M059J (cell line): ENCODE results near the gene ADAM30. TPM values are rescaled to one million over a fixed set of nuclear protein-coding genes. Genes with fewer than 3 reads are reported as not detected.

Experiments used
- DNase-seq: peaks from one replicate; pipeline ENCODE4 v3.0.0-alpha.2; 2012; ENCODE audit warnings: low read depth
- total RNA-seq: library from RNA; depleted of rRNA; stranded (reverse); fragments of >200 nt; shearing (Covaris generic); gene quantifications from 2 replicates; pipeline ENCODE4 v1.2.3, GENCODE V29; 2014

ADAM30 gene
- total RNA-seq, 1 experiment from 2014 or later: not detected

DNA sequence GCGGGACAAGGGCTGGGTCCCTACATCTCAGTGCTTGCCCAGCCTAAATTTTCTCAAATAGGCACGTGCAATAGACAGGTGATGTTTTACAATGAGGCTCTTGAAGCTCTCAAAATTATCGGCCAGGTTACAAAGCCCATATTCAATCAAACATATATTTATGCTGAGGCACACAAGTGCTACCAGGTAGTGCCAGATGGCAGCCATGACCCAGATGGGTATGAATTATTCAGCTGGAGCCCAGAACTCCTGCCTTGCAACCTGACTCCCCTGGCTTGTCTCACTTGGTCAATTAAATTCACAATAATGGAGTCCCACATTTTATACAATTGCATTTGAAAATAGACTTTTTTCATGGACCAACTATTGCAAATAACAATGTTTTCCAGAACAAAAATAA lies 12.3 kb upstream of the ADAM30 start:
- no peak for DNase-seq

DNA sequence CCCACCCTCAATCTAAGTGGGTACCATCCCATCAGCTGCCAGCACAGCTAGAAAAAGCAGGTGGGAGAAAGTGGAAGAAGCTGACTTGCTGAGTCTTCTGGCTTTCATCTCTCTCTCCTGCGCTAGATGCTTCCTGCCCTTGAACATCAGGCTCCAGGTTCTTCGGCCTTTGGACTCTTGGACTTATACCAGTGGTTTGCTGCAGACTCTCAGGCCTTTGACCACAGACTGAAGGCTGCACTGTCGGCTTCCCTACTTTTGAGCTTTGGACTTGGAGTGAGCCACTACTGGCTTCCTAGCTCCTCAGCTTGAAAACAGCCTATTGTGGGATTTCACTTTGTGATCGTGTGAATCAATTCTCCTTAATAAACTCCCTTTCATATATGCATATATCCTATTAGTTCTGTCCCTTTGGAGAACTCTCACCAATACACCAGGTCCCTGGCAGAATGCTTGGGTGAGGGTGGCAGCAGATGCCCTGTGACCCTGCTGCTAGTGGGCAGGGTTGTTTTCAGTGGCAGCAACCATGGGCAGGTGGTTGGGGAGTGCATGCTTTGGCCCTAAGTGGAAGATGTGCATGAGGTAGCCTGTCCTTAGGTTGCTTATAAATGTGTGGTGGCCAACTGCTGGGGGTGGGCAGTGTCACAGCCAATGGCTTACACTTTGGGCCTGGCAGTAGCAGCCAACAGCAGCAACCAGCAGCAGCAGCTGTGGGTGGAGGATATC lies 10.8 kb upstream of the ADAM30 start:
- no peak for DNase-seq

DNA sequence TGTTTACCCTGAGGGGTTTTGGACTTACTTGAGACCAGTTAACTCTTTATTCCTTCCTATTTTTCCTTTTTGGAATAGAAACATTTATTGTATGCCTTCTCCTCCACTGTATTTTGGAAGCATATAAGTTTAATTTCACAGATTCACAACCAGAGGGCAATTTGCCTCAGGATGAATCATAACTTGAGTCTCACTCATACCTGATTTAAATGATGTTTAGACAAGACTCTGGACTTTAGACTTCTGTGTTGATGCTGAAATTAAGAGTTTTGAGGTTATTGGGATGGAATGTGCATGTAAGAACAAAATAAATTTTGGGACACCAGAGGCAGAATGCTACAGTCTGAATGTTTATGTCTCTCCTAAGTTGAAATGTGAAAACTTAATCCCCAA lies 7.1 kb upstream of the ADAM30 start:
- peak; percentile 22 for DNase-seq

DNA sequence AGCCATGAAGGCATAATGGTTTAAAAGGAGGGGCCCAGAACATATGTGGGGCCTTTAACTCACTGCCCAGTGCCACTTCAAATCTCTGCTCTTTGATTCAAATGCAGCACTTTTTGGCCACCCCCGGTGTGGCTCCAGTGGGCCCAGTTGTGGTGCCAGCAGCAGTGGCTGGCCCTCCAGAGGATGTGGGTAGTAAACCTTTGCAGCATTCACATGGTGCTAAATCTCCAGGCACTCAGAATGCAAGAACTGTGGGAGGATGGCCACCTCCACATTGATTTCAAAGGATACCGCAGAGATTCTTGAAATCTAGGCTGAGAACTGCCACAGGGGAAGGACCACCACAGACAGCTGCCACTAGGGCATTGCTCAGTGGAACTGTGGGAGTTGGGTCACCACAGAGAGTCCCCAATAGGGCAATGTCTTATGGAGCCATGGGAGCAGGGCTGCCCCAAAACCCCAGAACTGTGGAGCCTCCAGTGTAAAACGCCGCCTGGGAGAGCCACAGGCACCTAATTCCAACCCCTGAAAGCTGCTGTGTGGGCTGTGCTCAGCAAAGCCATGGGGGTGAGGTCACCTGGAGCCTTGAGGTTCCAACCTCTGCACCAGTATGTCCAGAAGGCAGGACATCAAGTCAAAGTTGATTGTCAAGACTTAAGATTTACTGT lies 6.6 kb upstream of the ADAM30 start:
- no peak for DNase-seq

DNA sequence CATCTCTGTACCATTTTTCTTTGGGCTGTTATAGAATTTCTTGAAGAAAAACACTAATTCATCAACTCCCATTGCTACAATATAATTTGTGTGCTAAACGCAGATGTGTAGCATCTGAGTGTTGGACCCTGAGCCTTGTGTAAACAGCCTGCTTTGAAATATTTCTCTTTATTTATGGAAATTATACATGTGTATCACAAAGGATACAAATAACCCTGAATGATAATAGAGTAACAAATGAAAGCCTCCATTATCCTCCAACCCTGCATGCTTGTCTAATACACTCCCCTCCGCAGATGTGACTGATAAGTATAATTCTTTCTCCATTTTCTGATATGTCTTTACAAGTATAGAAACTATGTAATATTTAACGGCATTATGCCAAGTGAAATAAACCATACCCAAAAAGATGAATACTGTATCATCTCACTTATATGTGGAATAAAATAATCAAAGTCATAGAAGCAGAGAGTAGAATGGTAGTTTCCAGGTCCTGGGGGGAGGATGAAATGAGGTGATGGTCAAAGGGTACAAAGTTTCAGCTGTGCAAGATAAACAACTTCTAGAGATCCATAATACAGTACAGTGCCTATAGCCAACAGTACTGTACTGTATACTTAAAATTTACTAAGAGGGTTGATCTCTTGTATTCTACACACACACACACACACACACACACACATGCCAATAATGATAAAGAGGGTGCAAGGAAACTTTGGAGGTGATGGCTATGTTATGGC lies 2.8 kb upstream of the ADAM30 start:
- no peak for DNase-seq

DNA sequence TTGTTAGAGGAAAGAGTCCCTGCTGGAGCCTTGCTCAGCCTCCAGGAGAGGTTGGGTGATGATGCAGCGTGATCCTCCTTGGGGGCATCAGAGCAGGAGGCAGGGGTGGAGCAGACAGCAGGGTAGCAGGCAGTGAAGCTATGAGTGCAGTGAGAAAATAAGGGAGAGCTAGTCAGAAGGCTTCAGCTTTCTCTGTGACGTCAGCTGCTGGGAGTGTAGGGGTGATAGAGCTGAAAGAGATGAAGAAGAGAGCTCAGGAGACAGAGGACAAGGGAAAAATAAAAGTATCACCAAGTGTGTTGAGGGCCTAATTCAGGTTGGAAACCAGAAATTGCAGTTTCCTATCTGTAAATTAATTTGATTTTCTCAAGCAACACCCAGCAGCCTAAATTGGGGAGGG lies 2.2 kb upstream of the ADAM30 start:
- DNase-seq: no peak

DNA sequence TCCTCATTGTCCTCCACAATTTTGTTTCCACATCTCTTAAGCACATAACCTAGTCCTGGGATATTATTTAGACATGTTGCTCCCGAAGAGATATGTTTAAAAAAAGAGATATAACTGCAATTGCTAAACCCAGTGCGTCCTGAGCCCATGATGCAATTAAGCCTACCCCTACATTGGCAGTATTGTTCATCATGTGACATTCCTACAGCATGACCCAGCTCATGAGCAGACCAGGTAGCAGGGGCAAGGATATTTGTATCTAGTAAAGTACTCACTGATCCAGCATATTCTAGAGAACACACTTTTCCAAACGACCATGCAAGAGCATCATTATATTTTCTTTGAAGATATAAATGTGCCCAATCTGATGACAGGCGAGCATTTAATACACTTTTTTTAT lies 1.2 kb downstream of the ADAM30 start:
- DNase-seq: no peak

DNA sequence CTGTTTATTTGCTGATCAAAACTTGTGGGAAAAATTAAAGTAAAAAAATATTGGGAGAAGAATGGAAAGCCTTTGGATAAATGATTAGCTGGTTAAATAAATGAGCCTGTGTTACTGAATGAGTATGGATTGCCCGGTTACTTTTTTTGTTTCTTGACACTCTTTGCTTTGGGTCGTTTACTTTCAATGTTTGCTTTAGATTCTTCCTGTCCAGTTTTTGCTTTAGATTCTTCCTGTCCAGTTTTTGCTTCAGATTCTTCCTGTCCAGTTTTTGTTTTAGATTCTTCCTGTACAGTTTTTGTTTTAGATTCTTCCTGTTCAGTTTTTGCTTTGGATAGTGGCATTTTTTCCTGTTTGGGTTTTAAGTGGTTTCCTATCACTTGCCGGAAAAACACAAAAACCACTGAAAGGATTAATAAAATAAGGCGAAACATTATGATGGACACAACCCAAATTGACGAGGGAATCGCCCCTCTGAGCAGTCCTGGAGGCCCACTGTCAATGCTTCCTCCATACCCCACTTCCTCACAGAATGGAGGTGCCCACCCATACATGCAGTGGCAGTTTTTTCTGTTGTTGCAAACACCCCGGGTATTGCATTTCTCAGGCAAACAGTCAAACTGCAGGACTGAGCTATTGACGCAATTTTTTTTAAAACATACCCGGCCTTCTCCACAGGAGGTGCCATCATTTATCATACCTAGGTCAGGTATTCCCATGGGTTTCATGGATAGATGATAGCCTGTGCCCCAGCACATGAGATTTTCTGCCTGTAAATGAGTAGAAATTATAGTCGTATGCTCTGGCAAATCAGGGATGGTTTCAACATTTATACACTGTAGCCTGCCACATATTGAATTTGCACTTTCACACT lies 2.3 kb downstream of the ADAM30 start:
- no peak for DNase-seq

DNA sequence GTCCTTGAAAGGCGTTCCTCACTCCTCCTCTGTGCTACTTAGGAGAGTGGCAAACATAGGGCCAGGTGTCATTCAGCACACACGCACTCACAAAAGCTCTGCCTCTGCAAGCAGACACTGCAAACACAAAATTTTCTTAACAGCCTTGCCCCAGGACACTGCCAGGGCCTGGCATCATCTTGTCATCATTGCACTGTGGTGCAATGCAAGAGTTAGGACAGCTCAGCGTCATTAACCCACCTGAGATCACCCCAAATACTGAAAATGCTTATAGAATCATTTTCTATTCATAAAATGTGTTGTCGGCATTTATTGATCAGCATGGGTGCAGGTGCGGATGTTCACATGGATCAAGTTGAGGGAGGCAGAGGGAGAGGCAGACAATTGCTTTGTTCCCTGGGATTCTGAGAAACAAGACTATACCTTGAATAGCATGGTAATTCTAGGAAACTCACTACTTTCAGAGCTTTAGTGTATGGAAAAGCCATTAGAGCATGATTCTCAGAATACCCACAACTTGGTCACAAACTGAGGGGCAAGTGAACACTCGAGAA lies 3.0 kb downstream of the ADAM30 start:
- DNase-seq: no peak

DNA sequence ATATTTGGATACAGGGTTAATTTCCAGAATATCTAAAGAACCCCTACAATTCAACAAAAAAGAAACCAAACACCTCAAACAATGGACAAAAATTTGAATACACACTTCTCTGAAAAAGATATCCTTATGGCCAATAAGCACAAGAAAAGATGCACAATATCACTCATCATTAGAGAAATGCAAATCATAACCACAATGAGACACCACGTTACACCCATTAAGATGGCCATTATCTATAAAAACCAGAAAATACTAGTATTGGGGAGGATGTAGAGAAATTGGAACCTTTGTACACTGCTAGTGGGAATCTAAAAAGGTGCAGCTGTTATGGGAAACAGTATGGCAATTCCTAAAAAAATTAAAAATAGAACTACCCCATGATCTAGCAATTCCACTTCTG lies 4.9 kb downstream of the ADAM30 start:
- DNase-seq: no peak

DNA sequence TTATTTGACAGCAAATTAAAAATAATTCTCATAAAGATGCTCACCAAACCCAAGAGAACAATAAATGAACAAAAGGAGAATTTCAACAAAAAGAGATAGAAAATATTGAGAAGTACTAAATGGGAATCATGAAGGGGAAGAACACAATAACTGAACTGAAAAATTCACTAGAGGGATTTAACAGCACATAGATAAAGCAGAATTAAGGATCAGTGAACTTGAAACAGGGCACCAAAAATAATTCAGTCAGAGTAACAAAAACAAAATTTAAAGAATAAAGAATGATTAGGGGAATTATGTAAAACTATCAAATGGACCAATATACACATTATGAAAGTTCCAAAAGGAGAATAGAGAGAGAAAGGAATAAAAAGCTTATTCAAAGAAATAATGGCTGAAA lies 7.8 kb downstream of the ADAM30 start:
- DNase-seq: no peak

DNA sequence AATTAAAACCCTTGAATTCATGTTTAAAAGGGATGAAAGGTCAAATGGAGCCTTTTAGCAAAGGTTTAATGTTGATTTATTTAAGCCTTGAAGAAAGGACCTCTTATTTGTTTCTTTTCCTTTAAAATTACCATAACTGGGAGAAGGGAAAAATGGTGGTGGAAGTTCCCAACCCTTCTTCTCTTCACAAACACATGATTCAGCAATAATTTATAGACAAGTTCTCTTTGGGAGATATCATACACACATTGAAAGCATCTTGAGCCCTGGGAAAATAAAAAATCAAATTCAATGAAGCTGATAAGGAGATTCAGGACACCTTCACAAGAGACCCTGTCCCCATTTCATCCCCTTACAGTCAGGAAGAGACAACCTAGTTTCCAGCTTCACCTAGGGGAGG lies 8.9 kb downstream of the ADAM30 start:
- no peak for DNase-seq

DNA sequence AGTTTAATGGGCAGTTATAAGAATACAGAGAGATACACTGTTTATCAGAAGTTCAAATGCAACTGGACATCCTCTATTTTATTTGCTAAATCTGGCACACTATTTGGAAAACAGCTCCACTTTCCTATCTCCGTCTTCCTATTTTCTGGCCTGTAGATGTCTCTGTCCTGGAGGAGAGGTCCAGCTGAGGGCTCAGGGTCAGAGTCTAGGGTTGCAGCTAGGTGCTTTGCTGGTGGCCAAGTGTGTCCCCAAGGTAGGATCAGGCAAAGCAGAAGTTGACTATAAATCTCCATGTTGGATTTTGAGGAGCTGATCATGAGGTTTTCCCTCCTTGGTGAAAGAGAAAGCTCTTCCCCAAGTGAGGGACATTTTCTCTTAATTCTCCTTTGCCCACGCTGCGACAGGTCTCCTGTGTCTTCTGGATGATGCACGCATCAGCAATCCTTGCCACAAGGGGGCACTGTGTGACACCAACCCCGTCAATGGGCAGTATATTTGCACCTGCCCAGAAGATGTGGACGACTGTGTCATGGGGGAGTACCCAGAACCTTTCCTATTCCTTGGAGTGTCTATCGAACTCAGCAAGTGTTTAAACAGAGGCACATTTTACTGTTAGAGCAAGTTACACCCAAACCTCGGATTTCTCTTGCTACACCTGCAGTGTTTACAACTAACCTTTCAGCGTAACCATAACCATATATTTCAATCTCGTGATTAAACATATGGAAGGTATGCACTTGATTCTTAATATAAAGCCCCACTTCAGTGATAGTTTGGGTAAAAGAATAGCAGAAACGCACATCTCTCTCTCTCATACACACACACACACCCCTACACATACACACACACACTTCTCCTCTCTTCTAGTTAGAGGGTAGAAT lies 10.2 kb downstream of the ADAM30 start:
- DNase-seq: peak; percentile 44

DNA sequence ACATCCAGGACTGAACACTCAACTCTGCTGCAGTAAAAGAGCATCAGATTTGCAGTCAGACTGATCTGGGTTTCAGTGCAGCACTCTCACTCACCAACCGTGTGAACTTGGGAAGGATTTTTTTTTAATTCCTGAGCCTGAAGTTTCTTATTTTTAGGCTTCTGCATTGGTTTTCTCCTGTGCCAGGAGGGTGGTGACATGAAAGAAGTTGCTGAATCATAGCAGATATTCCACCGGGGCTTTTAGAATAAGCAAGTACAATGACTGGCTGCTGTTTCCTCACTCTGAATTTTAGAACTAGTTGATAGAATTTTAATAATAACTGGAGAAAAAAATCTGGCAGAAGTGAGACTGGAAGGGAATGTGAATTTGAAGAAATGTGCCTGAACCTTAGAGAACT lies 11.6 kb downstream of the ADAM30 start:
- no peak for DNase-seq

DNA sequence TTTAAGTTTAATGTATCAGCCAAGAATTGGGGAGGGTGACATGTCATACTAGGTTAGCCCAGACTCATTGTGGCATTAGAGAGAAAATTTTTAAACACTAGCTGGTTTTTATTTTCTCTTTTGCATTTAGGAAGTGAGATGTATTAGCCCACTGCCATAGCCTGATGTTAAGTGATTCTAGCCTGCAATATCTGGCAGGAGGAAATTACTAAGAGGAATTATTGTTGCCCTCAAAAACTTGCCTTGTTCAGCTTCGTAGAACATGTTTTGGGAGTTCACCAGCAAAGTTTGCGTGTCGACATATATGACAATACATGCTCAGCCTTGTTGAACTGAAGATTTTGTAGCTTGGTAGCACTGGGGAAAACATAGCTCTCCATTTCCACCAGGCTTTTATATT lies 12.5 kb downstream of the ADAM30 start:
- no peak for DNase-seq

DNA sequence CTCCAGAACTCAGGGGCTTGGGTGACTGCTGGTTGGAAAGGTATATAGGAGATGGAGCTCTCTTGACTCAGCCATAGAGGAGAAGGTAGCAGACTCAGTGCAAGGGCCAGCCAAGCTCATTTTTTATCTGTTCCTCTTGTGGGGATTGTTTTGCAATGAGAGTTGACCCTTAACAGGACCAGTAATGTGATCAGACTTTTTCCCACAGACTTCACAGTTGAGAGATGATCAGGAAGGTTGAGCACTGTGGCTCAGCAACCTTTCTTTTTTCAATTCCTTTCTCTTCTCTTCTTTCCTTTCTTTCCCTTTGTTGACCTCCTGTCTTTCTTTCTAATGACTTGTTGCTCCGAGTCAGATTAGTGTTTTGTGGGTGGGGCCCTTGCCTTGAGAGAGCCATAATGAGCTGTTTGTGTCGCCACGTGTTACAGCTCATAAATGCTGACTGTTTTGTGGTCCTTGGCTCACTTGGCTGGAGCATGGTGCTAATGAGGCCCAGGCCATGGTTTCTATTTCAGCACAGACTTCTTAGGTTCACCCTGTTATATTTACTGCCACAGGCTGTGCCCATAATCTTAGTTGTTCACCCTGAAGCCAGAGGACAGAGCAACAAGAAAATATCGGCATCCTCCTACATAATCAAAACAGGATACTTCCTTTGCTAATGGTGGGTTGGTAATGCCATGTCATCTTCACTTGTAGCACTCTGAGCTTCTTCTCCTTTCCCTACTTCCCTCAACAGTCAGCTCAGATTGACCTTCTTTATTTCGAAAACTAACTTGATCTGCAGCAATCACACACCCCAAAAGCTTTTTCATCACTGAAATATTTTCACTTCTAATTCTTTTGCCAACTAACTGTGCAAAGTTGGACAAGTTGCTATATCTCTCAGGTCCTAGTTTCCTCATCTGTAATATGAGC lies 13.9 kb downstream of the ADAM30 start:
- no peak for DNase-seq

DNA sequence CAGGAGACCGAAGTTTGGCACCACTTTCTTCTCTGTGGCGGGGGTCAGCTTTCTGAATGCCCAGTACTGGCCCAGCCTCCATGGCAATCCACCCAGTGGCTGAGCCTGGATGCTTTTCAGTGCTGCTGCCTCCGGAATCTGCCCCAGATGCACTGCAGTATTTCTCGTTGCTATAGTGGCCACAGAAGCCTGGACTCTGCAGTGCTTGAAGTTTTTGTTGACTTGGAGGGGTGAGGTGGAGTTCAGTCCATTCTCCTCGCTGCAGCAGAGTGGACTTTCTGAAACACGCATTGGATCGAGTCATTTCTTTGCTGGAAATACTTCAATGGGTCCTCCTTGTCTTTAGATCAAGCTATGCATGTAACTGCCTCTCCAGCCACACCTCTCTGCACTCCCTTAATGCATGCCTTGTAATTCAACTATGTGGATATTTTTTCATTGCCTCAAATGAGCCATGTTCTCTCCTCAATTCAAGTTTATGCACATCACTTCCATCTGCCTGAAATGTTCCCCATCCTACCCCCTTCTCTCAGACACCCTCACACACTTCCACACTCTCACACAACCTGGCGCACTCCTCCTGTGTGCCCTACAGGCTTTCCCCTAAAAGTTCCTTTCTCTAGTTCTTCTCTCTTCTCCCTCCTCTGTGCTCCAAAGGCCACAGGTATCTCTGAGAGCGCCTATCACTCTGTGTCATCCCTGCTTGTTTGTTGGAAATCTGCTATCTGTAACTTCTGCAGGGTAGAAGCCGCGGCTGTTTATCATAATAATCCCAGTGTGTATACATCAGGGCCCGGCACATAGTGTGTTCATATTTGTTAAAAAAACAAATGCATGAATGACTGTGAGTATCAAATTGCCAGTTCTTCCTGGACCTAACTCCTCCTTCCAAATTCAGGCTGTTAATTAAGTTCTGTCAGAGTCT lies 16.5 kb downstream of the ADAM30 start:
- no peak for DNase-seq

DNA sequence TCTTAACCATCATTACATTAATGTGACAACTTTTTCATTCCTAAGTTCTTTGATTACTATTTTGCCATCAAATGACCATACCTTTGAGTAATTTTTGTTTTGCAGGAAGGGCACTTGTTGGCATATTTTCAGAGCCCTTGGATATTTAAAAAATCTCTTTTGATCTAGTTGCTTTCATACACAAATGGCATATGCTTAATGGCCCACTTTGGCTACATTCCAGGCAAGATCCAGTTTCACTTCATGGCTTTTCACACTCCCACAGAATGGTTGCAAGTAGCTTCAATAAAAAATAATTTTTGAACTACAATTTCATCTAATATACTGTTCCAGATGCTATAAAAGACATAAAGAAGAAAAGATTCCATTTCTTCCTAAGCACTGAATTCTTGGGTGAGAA lies 18.1 kb downstream of the ADAM30 start:
- DNase-seq: no peak

DNA sequence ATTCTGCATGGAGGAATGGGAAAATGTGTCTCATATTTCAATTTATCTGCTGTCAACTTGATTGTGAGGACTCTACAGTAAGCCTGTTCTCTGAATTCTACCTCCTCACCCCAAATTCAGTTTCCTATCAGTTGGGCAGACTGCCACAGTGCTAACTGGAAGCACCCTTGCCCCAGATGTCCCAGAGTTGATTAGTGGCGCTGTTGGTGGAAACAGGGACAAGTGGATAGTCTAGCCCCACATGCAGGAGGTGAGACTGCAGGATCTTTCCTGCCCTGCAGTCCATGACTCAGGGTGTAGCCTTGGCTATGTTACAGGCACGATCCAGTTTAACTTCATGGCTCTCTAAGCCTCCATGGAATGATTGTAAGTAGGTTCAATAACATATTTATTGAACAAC lies 22.1 kb downstream of the ADAM30 start:
- peak; percentile 15 for DNase-seq
